ENCODE data around the gene IFNL3.
"Not testable (repeated sequence)": the region's sequence is repeated elsewhere in the genome, so short reads cannot be mapped to it uniquely, and the experiment has no call there.

IFNL3 gene

GRCh38 chr19:39218230-39219007 is 26.4 kb downstream of the IFNL3 start:
- no peak for DNase-seq (ENCODE audit: low read depth in 3 of 3)

- no peak for DNase-seq (ENCODE audit: low read depth in 3 of 3)
Observed at GRCh38 chr19:39217094-39217493, 27.7 kb downstream of the IFNL3 start.

GRCh38 chr19:39215323-39215722 is 29.5 kb downstream of the IFNL3 start:
- not testable (repeated sequence) for DNase-seq (ENCODE audit: low read depth in 3 of 3)

- DNase-seq (ENCODE audit: low read depth in 3 of 3) = peak; percentile 15 to 63 (median 38)
Observed at GRCh38 chr19:39212375-39212742, 32.4 kb downstream of the IFNL3 start.

GRCh38 chr19:39211731-39212374 is 33.0 kb downstream of the IFNL3 start:
- DNase-seq (ENCODE audit: low read depth in 3 of 3) = no peak

DNA sequence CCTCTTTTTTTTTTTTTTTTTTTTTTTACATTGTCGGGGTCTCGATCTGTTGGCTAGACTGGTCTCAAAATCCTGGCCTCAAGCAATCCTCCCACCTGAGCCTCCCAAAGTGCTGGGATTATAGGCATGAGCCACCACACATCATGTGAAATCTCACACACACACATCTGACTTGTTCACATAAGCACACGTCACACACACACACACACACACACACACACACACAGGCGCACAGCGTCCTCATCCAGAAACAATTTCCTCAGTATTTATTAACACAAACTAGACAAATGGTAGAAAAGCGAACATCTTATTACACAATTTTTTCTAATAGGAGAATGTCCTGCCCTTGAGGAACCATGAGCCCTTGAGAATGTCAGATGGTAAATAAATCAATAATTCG is 35.6 kb downstream of the IFNL3 start:
- DNase-seq (ENCODE audit: low read depth in 3 of 3) = no peak

DNA sequence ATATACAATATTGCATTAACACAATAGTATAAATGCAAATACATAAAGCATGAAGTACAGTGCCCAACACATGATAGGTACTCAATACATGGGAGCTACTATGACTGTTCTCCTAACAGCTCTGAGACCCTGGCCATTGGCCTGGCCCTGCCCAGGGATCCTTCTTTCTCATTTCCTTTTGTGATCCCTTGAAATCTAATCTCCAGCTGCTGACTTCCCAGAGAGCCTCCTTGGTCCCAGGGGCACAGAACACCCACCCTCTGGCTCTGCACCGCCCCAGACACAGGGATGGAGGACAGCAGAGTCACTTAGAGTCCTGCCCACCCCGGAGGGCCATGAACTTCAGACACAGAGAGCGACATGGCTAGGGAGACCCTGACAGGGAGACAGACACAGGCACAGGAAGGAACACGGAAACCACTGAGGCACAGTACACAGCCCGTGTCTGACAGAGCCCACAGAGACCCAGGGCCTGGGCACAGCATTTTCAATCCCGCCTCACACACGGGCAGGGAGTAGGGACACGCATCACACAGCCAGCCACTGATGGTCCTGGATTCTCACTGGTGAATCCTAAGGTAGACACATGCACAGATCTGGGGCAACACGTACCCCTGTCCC is 36.5 kb downstream of the IFNL3 start:
- DNase-seq (ENCODE audit: low read depth in 3 of 3) = no peak

DNA sequence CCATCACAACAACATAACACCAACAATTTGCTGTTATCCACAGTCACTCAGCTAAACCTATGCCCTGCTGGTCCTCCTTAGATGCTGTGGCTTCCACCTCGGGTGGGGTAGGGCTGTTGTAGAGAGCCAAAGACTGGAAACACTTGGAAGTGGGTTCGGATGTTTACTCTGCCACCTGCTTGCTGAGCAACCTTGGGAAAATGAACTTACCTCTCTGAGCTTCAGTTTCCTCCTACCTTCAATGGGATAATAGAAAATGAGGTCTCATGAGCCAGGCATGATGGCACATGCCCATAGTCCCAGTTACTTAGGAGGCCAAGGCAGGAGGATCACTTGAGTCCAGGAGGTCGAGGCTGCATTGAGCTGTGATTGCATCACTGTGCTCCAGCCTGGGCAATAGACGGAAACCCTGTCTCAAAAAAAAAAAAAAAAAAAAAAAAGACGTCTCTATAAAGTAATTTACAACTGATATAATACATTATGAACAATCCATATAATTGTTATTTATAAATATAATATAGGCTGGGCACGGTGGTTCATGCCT is 37.4 kb downstream of the IFNL3 start:
- no peak for DNase-seq (ENCODE audit: low read depth in 3 of 3)

DNA sequence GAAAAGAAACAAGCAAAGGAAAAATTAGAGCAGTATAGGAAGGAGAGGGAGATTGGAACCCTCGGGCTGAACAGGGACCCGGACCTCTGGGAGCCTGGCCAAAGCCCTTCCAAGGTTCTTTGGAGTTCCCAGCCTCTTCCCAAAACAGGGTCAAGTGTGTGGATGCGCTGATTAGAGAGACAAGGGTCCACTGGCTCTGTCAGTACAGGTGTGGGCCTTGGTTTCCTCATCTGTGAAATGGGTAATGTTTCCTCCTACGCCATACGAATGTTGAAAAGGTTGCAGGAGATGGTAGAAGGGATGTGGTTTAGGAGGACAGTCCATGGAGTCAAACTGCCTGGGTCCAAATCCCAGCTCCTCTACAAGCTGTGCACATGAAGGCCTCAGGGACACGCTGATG is 38.7 kb downstream of the IFNL3 start:
- no peak for DNase-seq (ENCODE audit: low read depth in 3 of 3)

DNA sequence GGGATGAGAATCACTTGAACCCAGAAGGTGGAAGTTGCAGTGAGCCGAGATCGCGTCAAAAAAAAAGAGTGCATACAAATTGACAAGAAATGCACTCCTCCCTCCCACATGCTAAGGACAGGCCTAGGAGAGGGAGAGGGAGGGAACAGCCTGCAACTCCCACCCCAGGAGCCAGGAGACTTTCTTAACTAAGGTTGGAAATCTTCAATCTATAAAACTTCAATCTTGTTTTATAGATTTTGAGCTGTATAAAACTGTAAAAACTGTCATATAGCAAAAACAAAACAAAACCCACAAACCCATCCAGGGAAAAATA is 39.4 kb downstream of the IFNL3 start:
- no peak for DNase-seq (ENCODE audit: low read depth in 3 of 3)

DNA sequence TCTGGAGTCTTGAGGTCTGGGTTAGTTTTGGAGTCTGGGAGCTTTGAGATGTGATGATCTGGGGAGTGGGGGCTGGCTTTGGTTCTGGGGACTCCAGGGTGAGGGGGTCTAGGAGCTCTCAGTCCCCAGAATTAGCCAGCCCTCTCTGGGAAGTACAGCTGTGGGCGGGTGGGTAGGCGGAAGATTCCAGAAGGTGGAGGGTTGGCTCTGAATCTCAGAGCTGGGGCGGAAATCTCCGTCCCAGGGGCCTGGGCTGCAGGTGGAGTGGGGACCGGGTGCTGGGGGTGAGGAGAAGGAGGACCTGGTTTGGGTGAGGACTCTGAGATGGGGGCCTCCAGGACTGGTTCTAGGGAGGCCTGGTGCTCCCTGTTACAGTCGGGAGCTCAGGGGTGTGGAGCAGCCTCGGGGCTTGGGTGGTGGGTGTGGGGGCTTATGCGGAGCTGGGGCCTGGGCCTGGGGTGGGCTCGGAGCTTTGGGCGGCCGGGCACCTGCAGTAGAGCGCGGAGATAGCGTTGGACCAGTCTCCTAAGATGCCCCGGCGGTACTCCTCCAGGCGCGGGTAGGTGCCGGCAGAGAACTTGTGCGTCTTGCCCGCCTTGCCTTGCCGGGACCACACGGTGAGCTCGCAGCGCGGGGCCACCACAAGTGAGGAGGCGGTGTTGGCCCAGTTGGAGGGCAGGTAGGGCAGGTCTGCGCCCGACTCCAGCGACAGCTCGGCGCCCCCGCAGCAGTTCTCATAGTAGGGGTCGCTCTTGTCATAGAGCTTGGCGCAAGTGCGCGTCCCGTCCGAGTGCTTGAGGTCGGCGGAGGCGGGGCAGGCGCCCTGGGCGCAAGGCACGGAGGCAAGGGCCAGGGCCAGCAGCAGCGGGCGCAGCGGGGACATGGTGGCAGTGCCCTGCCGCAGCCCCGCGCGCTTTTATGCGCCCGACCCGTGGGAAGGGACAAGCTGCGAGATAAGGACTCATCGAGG is 41.1 kb downstream of the IFNL3 start, which contains the start of gene SYCN:
Gene SYCN (minus strand): TSS at position 892 of the 970 bp plus-strand sequence. CDS start 9 bp downstream, at position 883.
- DNase-seq (ENCODE audit: low read depth in 3 of 3) = no peak

GRCh38 chr19:39202998-39203355 is 41.8 kb downstream of the IFNL3 start:
- no peak for DNase-seq (ENCODE audit: low read depth in 3 of 3)

DNA sequence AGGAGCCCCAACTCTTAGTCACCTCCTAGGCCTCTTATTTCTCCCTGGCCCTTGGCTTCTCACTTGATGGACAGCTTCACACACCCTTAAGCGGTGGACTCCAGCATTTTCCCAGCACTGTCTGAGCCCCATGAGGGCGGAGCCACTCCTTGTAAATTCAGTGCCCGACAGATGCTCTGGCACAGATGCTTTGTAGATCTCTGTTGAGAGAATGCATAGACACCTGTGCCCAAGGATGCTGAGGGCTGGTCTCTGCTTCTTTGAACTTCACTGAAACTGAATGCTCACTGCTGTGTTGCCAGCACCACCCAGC is 44.0 kb downstream of the IFNL3 start:
- DNase-seq (ENCODE audit: low read depth in 3 of 3) = no peak

- DNase-seq (ENCODE audit: low read depth in 3 of 3) = no peak
Observed at GRCh38 chr19:39200066-39200802, 44.6 kb downstream of the IFNL3 start.

GRCh38 chr19:39199025-39199424 is 45.8 kb downstream of the IFNL3 start:
- no peak for DNase-seq (ENCODE audit: low read depth in 3 of 3)

- no peak for DNase-seq (ENCODE audit: low read depth in 3 of 3)
Observed at GRCh38 chr19:39197808-39198207, 47.0 kb downstream of the IFNL3 start.

- DNase-seq (ENCODE audit: low read depth in 3 of 3) = peak in 1 of 3 experiments; percentile 5
Observed at GRCh38 chr19:39196860-39197562, 47.8 kb downstream of the IFNL3 start, which contains the start of gene NCCRP1. Gene NCCRP1, plus strand, starts transcription at chr19:39196964. Its CDS starts 19 bp downstream, at chr19:39196983.

DNA sequence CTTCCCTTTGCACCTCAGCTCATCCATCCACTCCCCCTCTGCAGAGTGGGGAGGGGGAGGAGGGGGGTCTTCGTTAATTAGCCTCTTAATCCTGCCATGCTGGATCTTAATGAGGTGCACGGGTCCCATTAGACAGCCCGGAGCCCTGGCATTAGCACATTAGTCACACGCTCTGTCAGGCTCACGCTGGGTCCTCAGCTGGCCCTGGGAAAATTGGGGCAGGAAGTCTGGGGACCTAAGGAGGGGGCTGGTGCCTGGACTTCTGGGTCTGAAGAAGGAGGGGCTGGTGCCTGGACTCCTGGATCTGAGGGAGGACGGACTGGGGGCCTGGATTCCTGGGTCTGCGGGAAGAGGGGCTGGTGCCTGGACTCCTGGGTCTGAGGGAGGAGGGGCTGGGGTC is 48.5 kb downstream of the IFNL3 start:
- no peak for DNase-seq (ENCODE audit: low read depth in 3 of 3)

DNA sequence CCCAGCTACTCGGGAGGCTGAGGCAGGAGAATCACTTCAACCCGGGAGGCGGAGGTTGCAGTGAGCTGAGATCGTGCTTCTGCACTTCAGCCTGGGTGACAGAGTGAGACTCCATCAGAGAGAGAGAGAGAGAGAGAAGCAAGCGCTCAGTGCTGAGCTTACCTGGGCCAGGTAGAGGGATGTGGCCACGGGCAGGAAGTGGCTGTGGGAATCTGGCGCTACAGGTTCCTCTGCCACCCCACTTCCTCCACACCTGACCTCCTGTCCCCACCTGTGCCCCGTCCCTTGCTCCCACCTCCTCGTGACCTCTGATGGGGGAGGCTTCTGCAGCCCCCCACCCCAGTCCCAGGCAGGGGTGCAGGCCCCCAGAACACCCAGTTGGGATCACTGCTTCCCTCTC is 49.1 kb downstream of the IFNL3 start:
- no peak for DNase-seq (ENCODE audit: low read depth in 3 of 3)

DNA sequence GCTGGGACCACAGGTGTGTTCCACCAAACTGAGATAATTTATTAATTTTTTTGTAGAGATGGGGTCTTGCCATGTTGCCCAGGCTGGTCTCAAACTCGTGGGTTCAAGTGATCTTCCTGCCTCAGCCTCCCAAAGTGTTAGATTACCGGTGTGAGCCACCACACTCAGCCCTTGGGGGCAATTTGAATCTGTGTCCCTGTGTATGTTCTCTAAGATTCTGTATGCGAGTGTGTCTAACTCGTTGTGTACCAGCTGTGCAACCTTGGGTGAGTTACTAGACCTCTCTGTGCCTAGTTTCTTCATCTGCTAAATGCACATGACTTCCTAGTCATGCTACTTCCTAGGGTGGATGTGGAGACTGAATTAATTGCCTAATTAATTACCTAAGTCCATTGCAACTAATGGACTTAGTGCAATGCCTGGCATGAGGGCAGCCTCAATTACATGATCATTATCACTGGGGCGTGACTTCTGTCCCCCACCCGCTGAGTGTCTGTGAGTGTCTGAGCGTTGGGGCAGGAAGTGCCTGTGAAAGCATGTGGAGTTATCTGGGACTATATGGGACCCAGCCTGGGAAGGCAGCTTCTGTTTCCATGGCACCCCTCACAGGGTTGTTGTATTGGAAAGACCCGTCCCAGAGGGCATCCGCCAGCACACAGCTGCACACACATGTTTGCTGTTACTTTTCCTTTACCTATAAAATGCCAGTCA is 49.8 kb downstream of the IFNL3 start:
- no peak for DNase-seq (ENCODE audit: low read depth in 3 of 3)

Measured in stimulated activated CD4-positive, alpha-beta T cell treated with anti-CD3 and anti-CD28 coated beads, TNF-alpha, amount 100 ng/mL, for 24 hours (primary cell).